B cell (primary cell): ENCODE measurements around the gene DTNBP1. TPM values are rescaled to one million over a fixed set of nuclear protein-coding genes. Genes with fewer than 3 reads are reported as not detected.

Experiments used
- ATAC-seq: fragments of 200-7000 bp; cut with Tn5 transposase; one replicate; pipeline ENCODE4 v1.10.0; 2021; ENCODE audit warnings: low read depth, mild to moderate bottlenecking, moderate number of reproducible peaks, moderate library complexity
- CTCF ChIA-PET: fragments of 350-600 bp; sonication (Branson Sonifier 250); formaldehyde crosslinking; loops from one replicate; lab custom pipeline; 2021; ENCODE audit warnings: antibody characterized with exemption, inconsistent platforms; lab: Charles Lee
- POLR2A ChIA-PET: fragments of 350-600 bp; sonication (Branson Sonifier 250); formaldehyde crosslinking; loops from one replicate; lab custom pipeline; 2021; ENCODE audit warnings: antibody characterized with exemption; lab: Charles Lee
- DNase-seq: peaks from one replicate; pipeline ENCODE4 v3.0.0; 2013
- H2AFZ ChIP-seq: 2 replicates; pipeline ENCODE4 v1.6.1; 2012; ENCODE audit warnings: mild to moderate bottlenecking, low read depth, low read length; ENCODE audit not compliant: insufficient read depth, poor library complexity, severe bottlenecking
- H3K27ac ChIP-seq, 2 donors: 1 replicate in 1 of 2; 2 replicates in 1 of 2; pipeline ENCODE4 v1.5.1; 2012 to 2013; ENCODE audit warnings: low read length in 2 of 2, mild to moderate bottlenecking in 2 of 2, moderate library complexity in 1 of 2
- H3K27me3 ChIP-seq, 4 experiments: fragments of 200-600 bp in 1 of 4; sonication (generic) in 1 of 4; replicated peaks in 1 of 4; 1 replicate in 2 of 4; 2 replicates in 2 of 4; pipeline versions ENCODE4 v1.6.1 to v1.7.0; 2013 to 2016; ENCODE audit warnings: low read length in 3 of 4, mild to moderate bottlenecking in 2 of 4, mixed read lengths in 1 of 4, moderate library complexity in 1 of 4; ENCODE audit not compliant: insufficient read depth in 4 of 4, control insufficient read depth in 3 of 4; ENCODE audit errors: control extremely low read depth in 1 of 4
- H3K36me3 ChIP-seq, 2 experiments: replicated peaks in 1 of 2; 1 replicate in 1 of 2; 2 replicates in 1 of 2; pipeline versions ENCODE4 v1.6.1 to v1.7.1; 2013; ENCODE audit warnings: low read length in 1 of 2; ENCODE audit not compliant: insufficient read depth in 2 of 2, control insufficient read depth in 1 of 2; ENCODE audit errors: control extremely low read depth in 1 of 2, extremely low read depth in 1 of 2
- H3K4me1 ChIP-seq, 2 donors: fragments of 200-600 bp in 1 of 2; sonication (generic) in 1 of 2; 1 replicate in 1 of 2; 2 replicates in 1 of 2; pipeline versions ENCODE4 v1.5.1 to v1.6.1; 2013 to 2017; ENCODE audit warnings: low read length in 2 of 2; ENCODE audit not compliant: control insufficient read depth in 2 of 2, insufficient read depth in 2 of 2
- H3K4me2 ChIP-seq: replicated peaks from 2 replicates; pipeline ENCODE3; 2012; ENCODE audit warnings: mild to moderate bottlenecking, low read depth, low read length; ENCODE audit not compliant: poor library complexity, severe bottlenecking
- H3K4me3 ChIP-seq, 5 experiments: fragments of 200-600 bp in 1 of 5; sonication (generic) in 1 of 5; 1 replicate in 3 of 5; 2 replicates in 2 of 5; pipeline versions ENCODE4 v1.5.1 to v1.7.0; 2011 to 2016; ENCODE audit warnings: low read length in 4 of 5, mild to moderate bottlenecking in 4 of 5, low read depth in 2 of 5, control low read depth in 1 of 5, moderate library complexity in 1 of 5; ENCODE audit not compliant: insufficient read depth in 1 of 5; ENCODE audit errors: control extremely low read depth in 1 of 5, extremely low read depth in 1 of 5
- H3K79me2 ChIP-seq: fragments of 200-600 bp; sonication (generic); one replicate; pipeline ENCODE4 v1.6.0; 2016; ENCODE audit warnings: low read length; ENCODE audit not compliant: control insufficient read depth, insufficient read depth
- H3K9ac ChIP-seq: fragments of 200-600 bp; sonication (generic); 2 replicates; pipeline ENCODE4 v1.6.1; 2017; ENCODE audit warnings: mild to moderate bottlenecking, low read length, moderate library complexity
- H3K9me3 ChIP-seq, 3 donors: one replicate each; pipeline versions ENCODE4 v1.6.1 to v1.7.1; 2013; ENCODE audit warnings: low read length in 2 of 3; ENCODE audit not compliant: control insufficient read depth in 2 of 3, insufficient read depth in 1 of 3; ENCODE audit errors: control extremely low read depth in 1 of 3
- H4K20me1 ChIP-seq: 2 replicates; pipeline ENCODE4 v1.6.0; 2012; ENCODE audit warnings: mild to moderate bottlenecking, low read length; ENCODE audit not compliant: insufficient read depth, control insufficient read depth, poor library complexity, severe bottlenecking
- H3K27ac Mint-ChIP-seq: one replicate; pipeline ENCODE4 v1.8.0; 2021; ENCODE audit warnings: mixed read lengths
- H3K27me3 Mint-ChIP-seq: one replicate; pipeline ENCODE4 v1.8.0; 2021; ENCODE audit warnings: mixed read lengths
- H3K4me1 Mint-ChIP-seq: one replicate; pipeline ENCODE4 v1.8.0; 2021; ENCODE audit warnings: mixed read lengths
- H3K4me3 Mint-ChIP-seq: one replicate; pipeline ENCODE4 v1.8.0; 2021; ENCODE audit warnings: mixed read lengths
- H3K9me3 Mint-ChIP-seq: one replicate; pipeline ENCODE4 v1.8.0; 2022; ENCODE audit warnings: mixed read lengths; ENCODE audit not compliant: insufficient read depth
- EZH2 ChIP-seq: IDR thresholded peaks from 2 replicates; pipeline ENCODE4 v1.6.1; 2012; ENCODE audit warnings: borderline replicate concordance, low read depth, mild to moderate bottlenecking, moderate library complexity, low read length; ENCODE audit not compliant: insufficient read depth, poor library complexity, severe bottlenecking
- WGBS: methylation state at CpG from one replicate; pipeline ENCODE4 v1.1.5; 2013; ENCODE audit warnings: missing lambda C conversion rate; ENCODE audit not compliant: insufficient coverage; 5-methylcytosine and 5-hydroxymethylcytosine counted together
- intact Hi-C: fragments of 100-400 bp; cut with micrococcal nuclease; formaldehyde crosslinking; loops from one replicate; pipeline ENCODE4 v1.10.0; 2022
- polyA plus RNA-seq: library from polyadenylated mRNA; depleted of rRNA; stranded (reverse); fragments of >200 nt; gene quantifications from 2 replicates; pipeline ENCODE4 v1.2.3, GENCODE V29; 2012
- total RNA-seq, 2 donors: library from RNA; stranded (reverse); fragments of 120-200 nt in 1 of 2; gene quantifications; 1 replicate in 1 of 2; 2 replicates in 1 of 2; pipeline versions ENCODE4 v1.2.3 to v1.2.4, GENCODE V29; 2013 to 2022
- TF ChIP-seq, protein P1 (sequence below): fragments of 200-600 bp; IDR thresholded peaks from one replicate; pipeline ENCODE4 v1.8.0; 2022; ENCODE audit warnings: antibody characterized with exemption, mild to moderate bottlenecking

DTNBP1 gene
- total and polyA plus RNA-seq, 2 donors (not counting 1 experiment from before 2014, with no cell fraction given): 31.4 to 73.0 TPM

DNA sequence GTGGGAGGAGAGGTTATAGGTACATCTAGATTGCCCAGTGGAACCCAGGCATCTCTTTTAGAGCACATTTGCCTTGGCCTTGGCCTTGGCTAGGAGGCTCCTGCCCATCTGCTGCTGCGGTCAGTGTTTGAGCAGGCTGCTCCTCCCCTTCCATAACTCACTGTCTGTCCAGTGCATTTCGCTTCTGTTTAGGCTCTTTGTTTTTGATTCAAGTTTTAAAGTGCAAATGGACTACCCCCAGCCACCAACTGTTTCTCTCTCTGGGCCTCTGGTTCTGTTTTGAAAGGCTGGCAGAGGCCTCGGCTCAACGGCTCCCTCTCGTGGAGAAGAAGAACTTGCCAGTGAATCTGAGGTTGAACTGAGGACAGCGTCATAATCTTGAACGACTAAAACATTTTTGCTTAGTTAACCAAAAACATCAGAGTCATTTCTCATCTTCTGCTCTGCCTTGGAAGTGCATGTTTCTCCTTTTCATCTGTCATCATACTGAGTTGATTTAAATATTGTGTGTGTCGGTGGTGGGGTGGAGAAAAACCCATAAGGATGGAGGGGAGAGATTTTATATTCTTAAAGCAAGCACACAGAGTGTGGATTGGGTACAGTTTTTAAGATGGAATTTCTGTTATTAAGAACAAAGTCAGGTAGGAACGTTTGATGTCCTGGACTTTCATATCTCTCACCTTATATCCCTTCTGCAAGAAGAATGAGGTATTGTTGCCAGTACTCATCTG is 171.4 kb downstream of the DTNBP1 start:
- H3K36me3 ChIP-seq: peaks cover 11 to 41% of the 10 kb centered on the region in 2 experiments
- DNase-seq (peak; percentile 77), ATAC-seq (peak; percentile 77)
- H3K4me2 ChIP-seq: peak overlapping the region; percentile 14
- no peaks in the 10 kb centered on the region for H3K9me3 ChIP-seq
- 100% methylated on average over 1 of the region's 9 CpGs for WGBS
- ChIA-PET CTCF (interaction anchor here (0.6 to 3.5 kb wide), 12 partner anchors 13 to 1583 kb away, joined by 3 to 16 read pairs (median 3); no protein-coding TSS in a partner anchor), POLR2A (no interaction called here)
- H2AFZ ChIP-seq: no peak overlapping the region
- peaks cover 46% of the 10 kb centered on the region for H3K79me2 ChIP-seq
- peaks cover 15 to 18% of the 10 kb centered on the region in 2 donors for H3K4me1 ChIP-seq
- peak overlapping the region; percentile 51 for H3K27ac Mint-ChIP-seq
- H3K9ac ChIP-seq: no peak overlapping the region
- H3K27me3 ChIP-seq: no peaks in the 10 kb centered on the region
- TF ChIP-seq EZH2: no peak
- TF ChIP-seq, protein P1, sequence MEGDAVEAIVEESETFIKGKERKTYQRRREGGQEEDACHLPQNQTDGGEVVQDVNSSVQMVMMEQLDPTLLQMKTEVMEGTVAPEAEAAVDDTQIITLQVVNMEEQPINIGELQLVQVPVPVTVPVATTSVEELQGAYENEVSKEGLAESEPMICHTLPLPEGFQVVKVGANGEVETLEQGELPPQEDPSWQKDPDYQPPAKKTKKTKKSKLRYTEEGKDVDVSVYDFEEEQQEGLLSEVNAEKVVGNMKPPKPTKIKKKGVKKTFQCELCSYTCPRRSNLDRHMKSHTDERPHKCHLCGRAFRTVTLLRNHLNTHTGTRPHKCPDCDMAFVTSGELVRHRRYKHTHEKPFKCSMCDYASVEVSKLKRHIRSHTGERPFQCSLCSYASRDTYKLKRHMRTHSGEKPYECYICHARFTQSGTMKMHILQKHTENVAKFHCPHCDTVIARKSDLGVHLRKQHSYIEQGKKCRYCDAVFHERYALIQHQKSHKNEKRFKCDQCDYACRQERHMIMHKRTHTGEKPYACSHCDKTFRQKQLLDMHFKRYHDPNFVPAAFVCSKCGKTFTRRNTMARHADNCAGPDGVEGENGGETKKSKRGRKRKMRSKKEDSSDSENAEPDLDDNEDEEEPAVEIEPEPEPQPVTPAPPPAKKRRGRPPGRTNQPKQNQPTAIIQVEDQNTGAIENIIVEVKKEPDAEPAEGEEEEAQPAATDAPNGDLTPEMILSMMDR: peak; percentile 93
- no peak overlapping the region for H3K27ac ChIP-seq
- H3K27me3 Mint-ChIP-seq: no peaks in the 10 kb centered on the region
- peaks cover 33% of the 10 kb centered on the region for H3K4me1 Mint-ChIP-seq
- H3K4me3 Mint-ChIP-seq: no peak overlapping the region
- H3K9me3 Mint-ChIP-seq: no peaks in the 10 kb centered on the region
- no peak overlapping the region for H3K4me3 ChIP-seq
- intact Hi-C loops: loop anchor here (1.0 kb wide), 3 partner anchors 132 to 1582 kb away; no protein-coding TSS in a partner anchor
- H4K20me1 ChIP-seq: peaks cover 37% of the 10 kb centered on the region
